ENCODE measurements around the gene NCBP3.

DNA sequence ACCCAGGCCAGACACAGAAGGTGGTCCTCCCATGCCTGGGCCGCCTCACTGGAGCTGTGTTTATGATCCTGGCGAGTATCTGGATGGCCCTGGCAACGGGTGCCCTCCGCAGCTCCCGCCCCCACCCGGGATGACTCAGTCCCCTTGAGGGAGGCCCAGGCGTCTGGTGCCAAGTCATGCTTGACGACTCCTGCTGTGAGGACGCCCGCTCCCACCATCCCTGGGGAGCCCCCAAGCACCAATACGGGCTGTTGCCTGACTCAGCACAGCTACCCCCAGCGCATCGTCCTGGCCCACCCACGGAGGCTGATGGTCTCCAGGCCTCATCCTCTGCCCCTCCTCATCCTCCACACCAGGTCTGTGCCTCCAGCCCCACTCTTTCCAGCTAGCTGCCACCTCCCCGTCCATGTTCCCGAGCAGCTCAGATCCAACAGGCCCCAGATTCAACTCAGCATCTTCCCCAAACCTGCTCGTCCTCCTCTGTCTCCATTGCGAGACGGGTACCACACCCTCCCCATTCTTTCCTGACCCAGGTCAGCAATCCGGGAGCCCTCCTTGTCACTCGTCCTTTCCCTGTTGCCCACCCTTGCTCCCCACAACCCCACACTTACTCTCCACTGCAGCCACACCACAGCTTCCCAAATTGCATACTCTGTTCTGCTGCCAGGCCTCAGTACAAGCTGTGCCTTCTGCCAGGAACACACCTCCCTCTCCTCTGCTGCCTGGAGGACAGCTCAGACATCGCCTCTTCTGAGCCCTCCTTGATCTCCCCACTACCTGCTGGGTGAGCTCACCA, 44.2 kb upstream of the NCBP3 start:
- TF ChIP-seq POLR2AphosphoS5 (IDR thresholded peaks at IDR 0.05; ENCODE audit: low read depth, low read length) (no peak), POLR2A (IDR thresholded peaks at IDR 0.05; ENCODE audit: low read depth, low read length) (no peak), TAF1 (IDR thresholded peaks at IDR 0.05; ENCODE audit: low read depth, low read length) (no peak), SPI1 (IDR thresholded peaks at IDR 0.05; ENCODE audit: low read depth, low read length) (no peak), POU2F2 (IDR thresholded peaks at IDR 0.05; ENCODE audit: low read depth, low read length) (no peak), PAX5 (IDR thresholded peaks at IDR 0.05; ENCODE audit: insufficient read depth, low read length, severe bottlenecking) (no peak)
